ENCODE data around the gene FLNC. TPM values are rescaled to one million over a fixed set of nuclear protein-coding genes. Genes with fewer than 3 reads are reported as not detected.

The FLNC gene
- total RNA-seq, 1 donor from 2014 or later = 149 TPM

GRCh38 chr7:128812514-128813168, 17.6 kb upstream of the FLNC start:
- TF ChIP-seq CTCF (conservative IDR thresholded peaks at IDR 0.05; ENCODE audit: low read depth, low read length) = no peak
- DNase-seq (ENCODE audit: low read depth) = no peak
- no peak overlapping the region for H3K4me3 ChIP-seq (ENCODE audit: low read depth, low read length)

DNA sequence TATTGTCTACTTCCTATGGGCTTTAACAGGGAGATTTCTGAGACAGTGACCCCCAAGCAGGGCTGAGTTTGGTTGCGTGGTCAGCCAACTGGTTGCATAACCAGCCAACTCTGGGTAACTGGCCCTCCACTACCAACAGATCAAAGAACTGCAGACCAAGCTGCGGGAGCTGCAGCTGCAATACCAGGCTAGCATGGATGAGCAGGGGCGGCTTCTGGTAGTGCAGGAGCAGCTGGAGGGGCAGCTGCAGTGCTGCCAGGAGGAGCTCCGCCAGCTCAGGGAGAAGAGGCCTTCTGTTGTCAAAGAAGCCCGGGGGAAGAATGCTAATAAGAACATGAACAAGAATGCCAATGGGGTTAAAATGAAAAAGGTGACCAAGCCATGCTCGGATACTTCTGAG, 15.7 kb upstream of the FLNC start:
- TF ChIP-seq CTCF (conservative IDR thresholded peaks at IDR 0.05; ENCODE audit: low read depth, low read length) = no peak
- no peak overlapping the region for H3K4me3 ChIP-seq (ENCODE audit: low read depth, low read length)
- DNase-seq (ENCODE audit: low read depth) = no peak

DNA sequence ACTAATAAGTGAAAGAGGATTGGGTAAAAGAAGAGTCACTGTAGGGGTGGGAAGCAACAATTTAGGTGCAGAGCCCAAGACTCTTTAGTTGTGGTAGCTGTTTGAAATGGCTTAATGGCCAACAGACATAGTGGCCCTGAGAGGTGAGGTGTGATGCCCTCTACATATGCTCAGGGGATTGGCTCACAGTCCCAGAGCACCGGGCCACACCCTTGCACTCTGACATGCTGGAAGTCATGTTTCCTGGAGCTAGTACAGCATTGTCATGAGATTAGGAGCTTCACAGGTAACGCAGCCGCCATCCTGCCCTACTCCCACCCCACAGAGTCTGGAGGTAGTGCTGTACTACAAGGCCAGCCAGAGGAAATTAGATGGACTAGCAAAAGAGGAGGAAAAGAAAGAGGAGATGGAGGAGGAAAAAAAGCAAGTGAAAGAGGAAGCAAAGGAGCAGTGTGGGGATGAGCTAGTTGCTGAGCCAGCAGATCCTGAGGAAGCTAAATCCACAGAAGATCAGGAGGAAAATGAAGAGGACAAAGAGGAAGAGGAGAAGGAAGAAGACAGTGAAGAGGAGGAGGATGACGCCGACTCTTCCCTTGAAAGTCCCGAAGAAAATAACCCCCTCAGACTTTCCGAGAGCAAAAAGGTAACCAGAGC, 14.8 kb upstream of the FLNC start:
- no peak for DNase-seq (ENCODE audit: low read depth)
- no peak overlapping the region for H3K4me3 ChIP-seq (ENCODE audit: low read depth, low read length)
- TF ChIP-seq CTCF (conservative IDR thresholded peaks at IDR 0.05; ENCODE audit: low read depth, low read length) = no peak

GRCh38 chr7:128818694-128819093, 11.5 kb upstream of the FLNC start:
- TF ChIP-seq CTCF (conservative IDR thresholded peaks at IDR 0.05; ENCODE audit: low read depth, low read length) = no peak
- DNase-seq (ENCODE audit: low read depth) = no peak

DNA sequence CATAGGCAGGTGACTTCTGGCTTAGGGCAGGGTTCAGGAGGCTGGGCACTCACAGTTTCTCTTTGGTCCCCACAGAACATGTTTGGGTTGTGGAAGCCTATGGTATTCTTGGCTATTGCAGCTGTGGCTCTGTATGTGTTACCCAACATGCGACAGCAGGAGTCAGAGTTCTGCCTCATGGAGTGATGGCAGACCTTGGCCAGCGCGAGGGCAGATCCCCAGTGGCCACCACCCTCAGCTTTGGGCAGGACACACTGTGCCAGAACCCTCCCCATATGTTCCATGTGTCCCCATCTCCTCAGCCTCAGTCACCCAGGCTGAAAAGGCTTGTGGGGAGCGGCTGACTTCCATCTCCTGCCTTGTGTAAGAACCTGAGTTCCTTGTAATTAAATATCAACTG, 8.5 kb upstream of the FLNC start:
- TF ChIP-seq CTCF (conservative IDR thresholded peaks at IDR 0.05; ENCODE audit: low read depth, low read length) = no peak
- no peak overlapping the region for H3K4me3 ChIP-seq (ENCODE audit: low read depth, low read length)
- no peak for DNase-seq (ENCODE audit: low read depth)

More at GRCh38 chr7:128818694-128819093, 11.5 kb upstream of the FLNC start:
- H3K4me3 ChIP-seq (ENCODE audit: low read depth, low read length) = no peak overlapping the region

DNA sequence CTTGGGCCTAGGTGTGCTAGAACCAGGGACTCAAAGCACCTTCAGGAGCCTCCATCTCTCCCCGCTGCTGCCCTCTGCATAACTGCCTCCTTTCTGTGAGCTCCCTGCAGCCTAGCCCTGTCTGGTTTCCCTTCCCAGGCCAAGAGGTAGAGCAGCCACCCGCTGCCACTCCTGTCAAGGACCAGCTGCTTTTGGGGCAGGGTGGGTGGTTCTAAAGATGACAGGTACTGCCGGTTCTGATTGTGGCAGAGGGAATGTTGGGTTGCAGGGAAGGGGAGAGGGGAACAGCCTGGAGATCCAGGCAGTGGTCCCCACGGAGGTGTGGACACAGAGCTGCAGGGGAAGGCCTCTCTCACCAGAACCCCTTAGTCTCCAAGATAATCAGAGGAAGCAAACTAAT, 3.7 kb upstream of the FLNC start:
- TF ChIP-seq CTCF (conservative IDR thresholded peaks at IDR 0.05; ENCODE audit: low read depth, low read length) = no peak
- no peak for DNase-seq (ENCODE audit: low read depth)
- no peak overlapping the region for H3K4me3 ChIP-seq (ENCODE audit: low read depth, low read length)

- no peak for TF ChIP-seq CTCF (conservative IDR thresholded peaks at IDR 0.05; ENCODE audit: low read depth, low read length)
- no peak for DNase-seq (ENCODE audit: low read depth)
Observed at GRCh38 chr7:128826916-128827247, 3.3 kb upstream of the FLNC start.

More at GRCh38 chr7:128826916-128827247, 3.3 kb upstream of the FLNC start:
- H3K4me3 ChIP-seq (ENCODE audit: low read depth, low read length) = no peak overlapping the region
